Inflammatory macrophage treated with lipopolysaccharide for 1 hour (primary cell): ENCODE measurements around the gene C5orf46.
"Not testable (repeated sequence)": the region's sequence is repeated elsewhere in the genome, so short reads cannot be mapped to it uniquely, and the experiment has no call there.

Experiments
- DNase-seq, 2 donors: peaks; one replicate each; pipeline ENCODE4 v3.0.0-alpha.2; 2020 to 2022

Gene C5orf46

DNA sequence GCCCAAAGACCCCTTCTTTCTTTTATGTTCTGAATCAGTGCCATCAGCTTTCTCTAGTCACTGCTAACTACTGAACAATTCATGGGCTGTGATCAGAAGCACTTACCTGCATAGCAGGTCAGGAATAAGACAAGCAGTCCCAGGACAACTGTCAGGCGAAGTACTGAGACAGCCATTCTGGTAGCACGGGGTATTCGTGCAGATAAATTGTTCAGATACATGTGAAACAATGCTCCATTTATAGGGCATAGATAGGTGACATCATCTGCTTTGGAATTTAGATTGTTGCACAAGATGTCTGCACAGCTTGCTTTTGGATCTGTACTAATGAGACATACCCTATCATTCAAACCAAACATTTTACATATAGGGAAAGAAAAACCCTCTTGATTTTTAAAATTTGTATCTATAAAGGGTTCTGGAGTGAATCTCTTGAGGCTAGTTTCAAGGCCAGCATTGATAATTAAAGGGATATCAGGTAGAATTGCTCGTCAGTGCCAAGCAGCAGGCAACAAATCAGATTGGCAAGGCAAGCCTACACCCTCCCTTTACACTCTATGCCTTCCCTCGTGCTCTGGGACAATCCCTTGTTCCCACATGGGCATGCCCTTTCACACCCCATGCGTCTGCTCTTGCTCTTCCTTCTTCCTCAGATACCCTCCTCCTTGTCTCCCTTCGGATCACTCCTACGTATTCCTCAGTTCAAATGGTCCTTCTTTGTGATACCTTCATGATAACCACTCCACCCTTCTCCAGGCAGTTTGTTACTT is at the start of gene C5orf46:
Gene C5orf46 (minus strand): TSS at position 213 of the 770 bp plus-strand sequence. CDS start 37 bp downstream, at position 176.
- DNase-seq = no peak

DNA sequence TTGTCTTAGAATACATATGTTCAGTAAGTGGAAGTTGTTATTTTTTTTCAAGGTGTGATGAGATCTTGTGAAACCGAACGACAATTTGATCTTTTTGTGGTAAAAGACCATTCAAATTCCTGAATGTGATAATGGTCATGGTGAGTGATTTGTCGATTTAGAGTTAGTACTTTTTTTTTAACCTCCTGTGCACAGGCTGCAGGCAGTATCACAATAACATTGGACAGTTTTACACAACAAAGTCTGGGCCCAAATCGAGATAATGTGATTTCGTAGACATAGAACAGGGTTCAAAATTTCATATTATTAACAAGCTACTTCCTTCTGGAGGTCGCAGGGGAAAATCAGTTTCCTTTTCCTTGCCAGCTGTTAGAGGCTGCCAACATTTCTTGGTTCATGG is 48.6 kb upstream of the C5orf46 start:
- no peak for DNase-seq

GRCh38 chr5:147949711-147950573 is 43.6 kb upstream of the C5orf46 start:
- DNase-seq = peak; percentile 25 to 67

DNA sequence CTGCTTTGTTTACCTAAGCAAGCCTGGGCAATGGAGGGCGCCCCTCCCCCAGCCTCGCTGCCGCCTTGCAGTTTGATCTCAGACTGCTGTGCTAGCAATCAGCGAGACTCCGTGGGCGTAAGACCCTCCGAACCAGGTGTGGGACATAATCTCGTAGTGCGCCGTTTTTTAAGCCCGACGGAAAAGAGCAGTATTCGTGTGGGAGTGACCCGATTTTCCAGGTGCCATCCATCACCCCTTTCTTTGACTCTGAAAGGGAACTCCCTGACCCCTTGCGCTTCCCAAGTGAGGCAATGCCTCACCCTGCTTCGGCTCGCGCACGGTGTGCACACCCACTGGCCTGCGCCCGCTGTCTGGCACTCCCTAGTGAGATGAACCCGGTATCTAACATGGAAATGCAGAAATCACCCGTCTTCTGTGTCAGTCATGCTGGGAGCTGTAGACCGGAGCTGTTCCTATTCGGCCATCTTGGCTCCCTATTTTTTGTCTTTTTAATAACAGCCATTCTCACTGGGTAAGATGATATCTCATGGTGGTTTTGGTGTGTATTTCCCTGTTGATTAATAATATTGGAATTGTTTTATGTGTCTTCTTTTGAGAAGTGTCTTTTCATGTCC is 40.4 kb upstream of the C5orf46 start:
- DNase-seq = not testable (repeated sequence)

- no peak for DNase-seq
Measured at GRCh38 chr5:147939431-147940114, 33.2 kb upstream of the C5orf46 start.

DNA sequence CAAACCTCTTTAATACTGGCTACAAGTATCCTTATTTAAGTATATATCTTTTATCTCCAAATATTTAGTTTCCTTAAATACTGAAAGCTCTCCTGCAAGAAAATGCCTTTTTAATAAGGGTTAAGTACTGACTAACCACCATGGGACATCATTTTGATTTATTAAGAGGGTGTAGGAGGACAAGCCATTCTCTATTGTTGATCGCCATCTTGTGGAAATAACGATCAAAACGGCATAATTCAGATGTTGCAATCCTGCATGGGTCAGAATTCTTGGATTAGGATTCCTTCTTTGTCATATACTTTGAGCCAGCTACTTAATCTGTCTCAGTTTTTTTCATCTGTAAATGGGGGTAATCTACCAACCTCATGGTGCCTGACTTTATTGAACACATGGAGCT is 28.7 kb upstream of the C5orf46 start:
- peak; percentile 35 to 82 for DNase-seq

DNA sequence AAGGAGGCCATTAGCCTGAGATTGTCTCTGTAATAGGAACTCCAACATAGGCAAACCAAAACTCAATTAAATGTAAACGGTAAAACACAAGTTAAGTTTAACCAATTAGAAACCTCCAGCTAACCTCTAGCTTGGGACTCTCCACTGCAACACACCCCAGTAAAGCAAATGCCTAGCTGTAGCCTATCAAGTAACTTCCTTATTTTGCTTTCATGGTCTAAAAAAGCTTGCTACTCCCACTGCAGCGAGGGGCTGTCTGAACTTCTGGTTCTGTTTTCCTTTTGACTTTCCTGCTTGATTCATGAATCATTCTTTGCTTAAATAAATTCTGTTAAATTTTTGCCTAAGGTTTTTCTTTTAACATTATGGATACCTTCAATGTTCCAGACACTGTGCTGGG is 24.4 kb upstream of the C5orf46 start:
- peak; percentile 62 to 65 for DNase-seq

DNA sequence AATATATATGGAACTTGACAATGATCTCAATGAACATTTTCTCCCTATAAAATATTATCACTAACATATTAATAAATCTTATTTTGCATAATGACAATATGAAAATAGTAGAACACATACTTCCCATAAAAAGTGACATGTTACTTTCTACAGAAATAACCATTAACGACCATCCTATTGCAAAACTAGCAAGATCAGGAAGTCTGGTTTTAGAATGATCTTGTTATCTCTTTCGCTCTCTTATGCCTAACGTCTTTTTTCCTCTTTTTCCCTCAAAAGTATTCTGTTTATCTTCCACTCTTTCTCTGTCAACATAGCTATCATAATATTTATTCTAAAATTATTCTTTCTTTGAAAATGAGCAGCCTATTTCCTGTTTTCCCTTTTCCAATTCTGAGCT is 21.6 kb upstream of the C5orf46 start:
- DNase-seq = peak; percentile 23 to 41

GRCh38 chr5:147925020-147925419 is 18.7 kb upstream of the C5orf46 start:
- DNase-seq = no peak

DNA sequence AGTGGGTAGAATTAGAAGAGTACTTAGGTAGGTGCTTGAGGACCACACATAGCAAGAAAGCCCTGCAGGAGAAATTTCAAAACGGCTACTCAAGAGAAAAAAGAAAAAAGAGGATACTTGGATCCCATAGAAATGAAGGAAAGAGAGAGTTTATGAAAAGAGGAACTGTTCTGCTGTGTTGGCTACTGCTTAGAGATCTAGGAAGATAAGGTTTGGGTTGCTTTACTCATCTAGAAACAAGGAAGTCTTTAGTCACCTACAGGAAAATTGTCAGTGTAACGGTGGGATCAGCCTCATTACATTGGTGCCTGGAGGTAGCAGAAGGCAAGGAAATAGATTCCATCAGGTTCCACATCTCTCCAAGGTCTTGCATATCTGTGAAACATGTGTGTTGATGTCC is 14.8 kb upstream of the C5orf46 start:
- DNase-seq = no peak

DNA sequence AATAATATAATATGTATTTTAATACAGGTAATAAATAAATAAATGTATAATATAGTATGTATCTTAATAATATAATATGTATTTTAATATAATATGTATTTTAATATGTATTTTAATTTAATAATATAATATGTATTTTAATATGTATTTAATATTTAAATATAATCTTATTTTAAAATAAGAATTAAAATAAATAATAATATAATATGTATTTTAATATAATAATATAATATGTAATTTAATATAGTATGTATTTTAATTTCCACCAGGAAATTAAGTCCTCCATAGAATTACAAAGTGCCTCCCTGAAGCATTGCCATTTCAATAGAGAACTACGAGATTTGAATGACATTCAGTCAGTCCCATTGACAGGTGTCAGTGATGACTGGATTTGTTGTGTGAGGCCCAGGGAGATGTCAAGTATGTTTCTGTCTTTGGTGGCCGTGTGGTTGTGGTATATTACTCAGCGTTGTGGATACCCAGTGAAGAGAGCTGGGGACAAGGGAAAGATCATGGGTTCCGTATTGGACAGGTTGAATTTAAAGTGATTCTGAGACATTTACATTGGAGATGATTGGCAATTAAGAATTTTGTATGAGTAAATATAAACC is 14.2 kb upstream of the C5orf46 start:
- DNase-seq = no peak

DNA sequence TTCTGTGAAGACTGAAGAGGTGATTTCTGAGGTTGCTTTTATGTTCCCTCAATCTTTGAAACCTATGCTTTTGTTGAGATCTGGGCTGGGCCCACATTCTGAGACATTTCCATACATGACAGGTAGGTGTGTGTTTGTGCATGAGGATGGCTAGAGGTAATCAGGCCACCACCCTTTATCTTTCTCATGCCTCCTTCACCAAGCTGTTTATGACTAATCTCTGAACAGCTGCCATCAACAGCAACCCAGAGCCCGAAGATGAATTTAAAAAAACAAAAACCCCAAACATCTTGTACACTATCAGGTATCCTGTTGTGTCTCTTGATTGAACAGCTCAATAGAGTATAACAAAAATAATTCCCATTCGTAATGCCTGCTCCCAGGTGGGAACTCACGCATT is 12.6 kb upstream of the C5orf46 start:
- no peak for DNase-seq

DNA sequence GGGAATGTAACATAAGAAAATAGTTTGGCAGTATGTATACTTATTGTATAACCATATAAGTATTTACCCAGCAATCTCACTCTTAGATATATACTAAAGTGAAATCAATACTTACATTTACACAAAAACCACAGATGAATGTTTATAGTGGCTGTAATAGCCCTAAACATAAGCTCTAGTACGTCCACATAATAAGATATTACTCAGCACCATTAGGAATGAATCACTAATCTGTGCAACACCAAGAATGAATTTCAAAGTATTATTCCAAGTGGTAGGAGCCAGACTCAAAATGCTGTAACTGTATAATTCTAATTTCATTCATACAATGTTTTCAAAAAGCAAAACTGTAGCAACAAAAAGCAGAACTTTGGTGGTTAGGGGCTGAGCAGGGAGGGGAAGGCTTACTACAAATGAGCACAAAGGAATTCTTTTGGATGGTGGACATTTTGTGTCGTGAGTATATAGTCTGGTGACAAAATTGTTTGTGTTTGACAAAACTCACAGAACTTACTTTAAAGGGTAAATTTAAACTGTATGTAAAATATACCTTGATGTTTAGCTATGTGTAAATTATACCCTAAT is 11.9 kb upstream of the C5orf46 start:
- no peak for DNase-seq

DNA sequence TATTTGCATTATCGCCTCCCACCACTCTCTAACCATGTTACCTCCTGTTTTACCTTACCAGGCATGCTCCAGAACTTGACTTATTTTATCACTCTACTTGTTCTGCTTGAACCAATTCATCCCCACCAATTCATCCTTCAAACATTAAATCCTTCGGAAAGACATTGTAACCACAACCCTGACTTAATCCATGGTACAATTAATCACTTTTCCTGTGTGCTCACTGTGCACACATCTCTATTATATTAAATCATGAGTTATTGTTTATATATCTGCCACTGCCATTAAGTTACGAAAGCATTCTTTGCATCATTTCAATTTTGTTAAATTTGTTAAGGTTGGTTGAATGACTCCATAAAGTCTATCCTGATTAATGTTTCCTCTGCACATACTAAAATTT is 7.4 kb upstream of the C5orf46 start:
- DNase-seq = no peak

DNA sequence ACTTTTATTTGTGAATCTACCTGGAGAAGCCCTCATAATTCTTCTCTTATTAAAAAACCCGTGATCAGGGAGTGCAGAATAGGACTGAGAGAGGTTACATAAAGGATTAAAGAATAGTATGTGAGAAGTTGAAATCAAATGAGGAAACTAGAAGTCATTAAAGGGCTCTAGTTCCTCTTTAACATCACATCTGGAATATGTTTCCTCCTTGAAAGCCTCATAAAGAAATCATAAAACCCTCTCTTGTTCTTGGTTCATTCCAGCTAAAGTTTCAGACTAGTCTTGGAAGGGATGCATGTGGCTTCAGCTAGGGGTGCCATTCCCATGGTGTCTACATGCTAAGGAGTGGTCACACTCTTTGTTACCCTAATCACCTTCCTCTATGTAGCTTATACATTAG is 5.7 kb upstream of the C5orf46 start:
- DNase-seq = peak; percentile 9 to 23

GRCh38 chr5:147911427-147911826 is 5.1 kb upstream of the C5orf46 start:
- DNase-seq = no peak

DNA sequence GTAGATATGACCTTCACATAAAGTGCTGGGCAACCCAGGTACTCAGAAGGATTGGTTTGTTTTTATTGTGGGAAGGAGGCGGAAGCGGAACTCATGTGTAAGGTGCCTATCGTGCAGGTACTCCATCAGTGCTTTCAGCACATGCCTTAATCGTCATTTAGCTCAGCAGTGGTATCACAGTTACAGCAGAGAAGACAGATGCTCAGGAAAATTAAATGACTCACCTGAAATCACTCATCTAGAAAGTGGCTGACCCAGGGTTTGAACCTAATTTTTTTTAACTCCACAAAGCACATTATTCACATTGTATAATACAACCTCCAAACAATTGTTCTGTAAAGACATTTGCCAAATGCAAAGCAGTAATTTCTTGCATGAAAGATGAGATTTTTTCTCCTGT is 2.2 kb downstream of the C5orf46 start:
- no peak for DNase-seq

- no peak for DNase-seq
Measured at GRCh38 chr5:147902609-147903115, 3.7 kb downstream of the C5orf46 start.

- DNase-seq = no peak
Measured at GRCh38 chr5:147901599-147902039, 4.7 kb downstream of the C5orf46 start.

- DNase-seq = no peak
Measured at GRCh38 chr5:147898875-147899401, 7.4 kb downstream of the C5orf46 start.

GRCh38 chr5:147895864-147896263 is 10.5 kb downstream of the C5orf46 start:
- DNase-seq = no peak

GRCh38 chr5:147893820-147894219 is 12.5 kb downstream of the C5orf46 start:
- peak in 1 of 2 donors; percentile 18 for DNase-seq
